ENCODE results near the gene FEM1B. TPM values are rescaled to one million over a fixed set of nuclear protein-coding genes. Genes with fewer than 3 reads are reported as not detected.

FEM1B gene
- total RNA-seq, 1 donor from 2014 or later = 20.2 TPM

- no peak for TF ChIP-seq CTCF (conservative IDR thresholded peaks at IDR 0.05; ENCODE audit: low read depth, low read length)
- DNase-seq (ENCODE audit: low read depth) = no peak
- H3K4me3 ChIP-seq (ENCODE audit: low read depth, low read length) = no peak overlapping the region
These were observed 14.7 kb downstream of the FEM1B start for GRCh38 chr15:68292157-68292781.

GRCh38 chr15:68292967-68293366 is 15.4 kb downstream of the FEM1B start:
- no peak overlapping the region for H3K4me3 ChIP-seq (ENCODE audit: low read depth, low read length)
- DNase-seq (ENCODE audit: low read depth) = no peak
- no peak for TF ChIP-seq CTCF (conservative IDR thresholded peaks at IDR 0.05; ENCODE audit: low read depth, low read length)

GRCh38 chr15:68295014-68295805 is 17.7 kb downstream of the FEM1B start:
- no peak overlapping the region for H3K4me3 ChIP-seq (ENCODE audit: low read depth, low read length)
- DNase-seq (ENCODE audit: low read depth) = no peak
- no peak for TF ChIP-seq CTCF (conservative IDR thresholded peaks at IDR 0.05; ENCODE audit: low read depth, low read length)

- H3K4me3 ChIP-seq (ENCODE audit: low read depth, low read length) = no peak overlapping the region
- no peak for DNase-seq (ENCODE audit: low read depth)
- no peak for TF ChIP-seq CTCF (conservative IDR thresholded peaks at IDR 0.05; ENCODE audit: low read depth, low read length)
These were observed 20.8 kb downstream of the FEM1B start for GRCh38 chr15:68298336-68298735.

GRCh38 chr15:68298882-68299381 is 21.4 kb downstream of the FEM1B start:
- no peak overlapping the region for H3K4me3 ChIP-seq (ENCODE audit: low read depth, low read length)
- TF ChIP-seq CTCF (conservative IDR thresholded peaks at IDR 0.05; ENCODE audit: low read depth, low read length) = no peak
- no peak for DNase-seq (ENCODE audit: low read depth)

- no peak overlapping the region for H3K4me3 ChIP-seq (ENCODE audit: low read depth, low read length)
- no peak for TF ChIP-seq CTCF (conservative IDR thresholded peaks at IDR 0.05; ENCODE audit: low read depth, low read length)
- DNase-seq (ENCODE audit: low read depth) = no peak
These were observed 21.9 kb downstream of the FEM1B start for GRCh38 chr15:68299436-68299835.
